IMR-90 (cell line): ENCODE results near the gene UBE3B. TPM values are rescaled to one million over a fixed set of nuclear protein-coding genes. Genes with fewer than 3 reads are reported as not detected.
A peak's percentile ranks its signal among the peaks of the same experiment; 100 is the strongest.

Experiments used
- ATAC-seq: fragments of 200-7000 bp; cut with Tn5 transposase; 2 replicates; pipeline ENCODE4 v1.9.1; 2020; ENCODE audit warnings: low read depth, mild to moderate bottlenecking, moderate library complexity
- BruUV-seq: library from RNA; stranded (reverse); fragments of 400-500 nt; replicated peaks from 2 replicates; lab custom pipeline; 2021; lab: Mats Ljungman, UMichigan
- CTCF ChIA-PET: fragments of 300-600 bp; formaldehyde crosslinking; extraction: SDS; loops from one replicate; lab custom pipeline; 2021; ENCODE audit warnings: antibody characterized with exemption; lab: Yijun Ruan, JAX
- POLR2A ChIA-PET: fragments of 300-600 bp; sonication (Branson Sonifier 250); formaldehyde crosslinking; loops from one replicate; lab custom pipeline; 2022; ENCODE audit warnings: antibody characterized with exemption; ENCODE audit not compliant: unreplicated experiment; lab: Charles Lee
- DNase-seq: peaks from one replicate; pipeline ENCODE4 v3.0.0; 2013
- H2AFZ ChIP-seq: replicated peaks from 2 replicates; pipeline ENCODE3; 2013; ENCODE audit warnings: low read length, mild to moderate bottlenecking; ENCODE audit not compliant: poor library complexity
- H2AK5ac ChIP-seq: 2 replicates; pipeline ENCODE4 v1.6.1; 2013; ENCODE audit warnings: low read depth, low read length, inconsistent platforms
- H2AK9ac ChIP-seq: replicated peaks from 2 replicates; pipeline ENCODE3; 2013; ENCODE audit warnings: mild to moderate bottlenecking, low read depth, low read length, moderate library complexity; ENCODE audit not compliant: poor library complexity
- H2BK120ac ChIP-seq: 2 replicates; pipeline ENCODE4 v1.6.1; 2013; ENCODE audit warnings: low read depth, low read length, inconsistent platforms
- H2BK15ac ChIP-seq: 3 replicates; pipeline ENCODE4 v1.6.1; 2013; ENCODE audit warnings: low read depth, low read length, inconsistent platforms
- H2BK20ac ChIP-seq: 2 replicates; pipeline ENCODE4 v1.6.1; 2013; ENCODE audit warnings: low read depth, mild to moderate bottlenecking, inconsistent platforms, low read length, moderate library complexity
- H2BK5ac ChIP-seq: 2 replicates; pipeline ENCODE4 v1.6.1; 2013; ENCODE audit warnings: mild to moderate bottlenecking, low read depth, low read length, inconsistent platforms; ENCODE audit not compliant: poor library complexity, severe bottlenecking
- H3K14ac ChIP-seq: replicated peaks from 2 replicates; pipeline ENCODE4 v1.6.1; 2013; ENCODE audit warnings: low read depth, low read length, inconsistent platforms
- H3K18ac ChIP-seq: 2 replicates; pipeline ENCODE4 v1.6.1; 2013; ENCODE audit warnings: low read depth, low read length, control low read depth
- H3K23ac ChIP-seq: 2 replicates; pipeline ENCODE4 v1.6.1; 2013; ENCODE audit warnings: low read depth, low read length, inconsistent platforms
- H3K27ac ChIP-seq: 2 replicates; pipeline ENCODE4 v1.5.1; 2013; ENCODE audit warnings: mild to moderate bottlenecking, control low read depth, low read length; ENCODE audit not compliant: insufficient read depth
- H3K27me3 ChIP-seq: 2 replicates; pipeline ENCODE4 v1.6.1; 2013; ENCODE audit warnings: low read length; ENCODE audit not compliant: control insufficient read depth, insufficient read depth
- H3K36me3 ChIP-seq: 2 replicates; pipeline ENCODE4 v1.6.1; 2013; ENCODE audit warnings: low read length, mixed read lengths; ENCODE audit not compliant: control insufficient read depth, insufficient read depth
- H3K4ac ChIP-seq: 2 replicates; pipeline ENCODE4 v1.6.1; 2013; ENCODE audit warnings: low read depth, low read length, inconsistent platforms
- H3K4me1 ChIP-seq: 2 replicates; pipeline ENCODE4 v1.6.1; 2013; ENCODE audit warnings: low read length, mixed read lengths; ENCODE audit not compliant: control insufficient read depth, insufficient read depth
- H3K4me2 ChIP-seq: 2 replicates; pipeline ENCODE4 v1.6.1; 2013; ENCODE audit warnings: low read depth, mild to moderate bottlenecking, control low read depth, low read length, moderate library complexity
- H3K4me3 ChIP-seq: 2 replicates; pipeline ENCODE4 v1.5.1; 2013; ENCODE audit warnings: low read depth, mild to moderate bottlenecking, control low read depth, low read length, moderate library complexity; ENCODE audit not compliant: insufficient read depth
- H3K56ac ChIP-seq: 2 replicates; pipeline ENCODE4 v1.6.1; 2013; ENCODE audit warnings: low read length, inconsistent platforms; ENCODE audit not compliant: insufficient read depth; ENCODE audit errors: extremely low read depth
- H3K79me1 ChIP-seq, 2 experiments: 2 replicates each; pipeline ENCODE4 v1.6.1; 2013; ENCODE audit warnings: low read length in 2 of 2, inconsistent platforms in 1 of 2, low read depth in 1 of 2
- H3K9ac ChIP-seq: 2 replicates; pipeline ENCODE4 v1.6.1; 2013; ENCODE audit warnings: low read depth, low read length, control low read depth
- H3K9me1 ChIP-seq: 2 replicates; pipeline ENCODE4 v1.6.1; 2013; ENCODE audit warnings: low read length, inconsistent platforms; ENCODE audit not compliant: insufficient read depth
- H3K9me3 ChIP-seq: 2 replicates; pipeline ENCODE4 v1.6.1; 2013; ENCODE audit warnings: low read length; ENCODE audit not compliant: control insufficient read depth, insufficient read depth
- H4K20me1 ChIP-seq: 2 replicates; pipeline ENCODE4 v1.6.1; 2013; ENCODE audit warnings: low read length, inconsistent platforms; ENCODE audit not compliant: insufficient read depth
- H4K5ac ChIP-seq: 2 replicates; pipeline ENCODE4 v1.6.1; 2013; ENCODE audit warnings: mild to moderate bottlenecking, low read depth, low read length, control low read depth
- H4K8ac ChIP-seq, 2 experiments: 2 replicates each; pipeline ENCODE4 v1.6.1; 2013; ENCODE audit warnings: low read depth in 2 of 2, low read length in 2 of 2, control low read depth in 1 of 2, inconsistent platforms in 1 of 2
- H4K91ac ChIP-seq: 2 replicates; pipeline ENCODE4 v1.6.1; 2013; ENCODE audit warnings: low read depth, low read length, inconsistent platforms; ENCODE audit not compliant: insufficient read depth
- BHLHE40 ChIP-seq: fragments of 150-350 bp; IDR thresholded peaks from 2 replicates; pipeline ENCODE4 v1.6.1; 2016; ENCODE audit warnings: mild to moderate bottlenecking, low read depth, low read length
- MAZ ChIP-seq: IDR thresholded peaks from 2 replicates; pipeline ENCODE4 v1.6.1; 2012; ENCODE audit warnings: low read depth, mild to moderate bottlenecking, low read length, improper control_type of control experiment, moderate library complexity, borderline replicate concordance
- MXI1 ChIP-seq: IDR thresholded peaks from 2 replicates; pipeline ENCODE4 v1.6.1; 2012; ENCODE audit warnings: low read depth, mild to moderate bottlenecking, low read length, moderate library complexity, borderline replicate concordance
- RCOR1 ChIP-seq: IDR thresholded peaks from 2 replicates; pipeline ENCODE4 v1.6.1; 2012; ENCODE audit warnings: mild to moderate bottlenecking, low read length, improper control_type of control experiment; ENCODE audit not compliant: insufficient replicate concordance
- WGBS, 2 experiments: methylation state at CpG; one replicate each; pipeline versions ENCODE4 v1.1.5 to v1.1.7; 2013; ENCODE audit warnings: missing lambda C conversion rate in 2 of 2; ENCODE audit not compliant: insufficient read length in 1 of 2; ENCODE audit errors: extremely low coverage in 2 of 2; 5-methylcytosine and 5-hydroxymethylcytosine counted together
- dilution Hi-C: fragments of 300-500 bp; cut with HindIII; formaldehyde crosslinking; loops from one replicate; pipeline ENCODE4 v1.14.3; 2018; ENCODE audit warnings: low sequenced_read_pairs; ENCODE audit not compliant: unreplicated experiment
- in situ Hi-C: fragments of 300-500 bp; cut with MboI; formaldehyde crosslinking; loops from 3 replicates; pipeline ENCODE4 v1.14.3; 2019; ENCODE audit warnings: low sequenced_read_pairs, inconsistent platforms, mixed read lengths
- intact Hi-C: fragments of 100-400 bp; cut with micrococcal nuclease; formaldehyde crosslinking; loops from 2 replicates; pipeline ENCODE4 v1.10.0; 2022
- polyA plus RNA-seq, 3 experiments: library from polyadenylated mRNA; depleted of rRNA; stranded (reverse); fragments of >200 nt; gene quantifications; 2 replicates each; pipeline ENCODE4 v1.2.3, GENCODE V29; 2012; ENCODE audit warnings: low replicate concordance in 1 of 3
- total RNA-seq: library from RNA; depleted of rRNA; stranded (reverse); fragments of >200 nt; gene quantifications from 2 replicates; pipeline ENCODE4 v1.2.3, GENCODE V29; 2012

UBE3B gene
- total and polyA plus RNA-seq, 2 of the 4 experiments (the other 2 are of a cell fraction), result 18.8 to 24.9 TPM

DNA sequence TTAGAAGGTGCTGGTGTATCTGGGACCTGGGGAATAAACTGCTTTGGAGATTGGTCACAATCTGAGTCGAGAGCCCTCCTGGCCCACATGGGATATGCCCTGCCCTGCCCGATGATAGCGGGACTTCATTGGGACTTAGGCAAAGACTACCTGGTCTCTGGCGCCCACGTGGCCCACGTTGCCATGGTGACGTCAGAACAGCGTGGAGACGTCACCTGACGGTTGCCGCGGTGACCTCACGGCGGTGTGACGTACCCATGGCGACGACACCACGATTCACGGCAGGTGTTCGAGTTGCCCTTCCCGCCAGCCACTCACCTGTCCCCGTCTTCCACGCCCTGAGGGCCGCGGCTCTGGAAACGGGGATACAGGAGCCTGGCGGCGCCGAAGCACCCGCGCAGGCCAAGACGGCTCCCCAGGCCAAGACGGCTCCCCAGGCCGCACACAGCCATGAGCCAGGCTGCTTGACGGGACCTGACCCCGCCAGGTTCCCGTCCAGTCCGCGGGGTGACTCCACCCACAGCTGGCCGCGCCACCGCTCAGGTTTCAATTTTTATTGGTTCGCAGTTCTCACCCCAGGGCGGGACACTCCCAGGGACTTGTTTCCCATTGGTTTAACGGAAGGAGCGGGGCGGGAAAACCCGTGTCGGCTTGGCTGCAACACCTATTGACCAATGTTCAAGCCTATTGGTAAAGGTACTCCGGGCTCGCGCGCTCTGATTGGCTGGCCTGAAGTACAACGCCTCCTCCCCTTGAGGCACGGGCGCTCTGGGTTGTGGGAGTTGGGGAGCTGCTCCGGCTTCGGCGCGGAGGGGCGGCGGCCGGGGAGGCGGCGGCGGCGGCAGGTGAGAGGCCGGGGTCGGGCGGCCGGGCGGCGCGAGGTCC lies 95.8 kb downstream of the UBE3B start, which contains the start of the genes MMAB and MVK (continued):
- TF ChIP-seq MAZ, result peak; percentile 47
- TF ChIP-seq BHLHE40, result peak; percentile 72; the same call in 1 of the 2 replicates
- TF ChIP-seq RCOR1, result no peak

- Histone ChIP-seq H3K14ac (peak overlapping the region; percentile 77), H4K20me1 (no peaks in the 10 kb centered on the region), H3K9me1 (peaks cover 5% of the 10 kb centered on the region), H3K9me3 (no peaks in the 10 kb centered on the region), H3K18ac (no peak overlapping the region), H2BK20ac (no peak overlapping the region), H2BK120ac (no peak overlapping the region), H3K4me3 (peak overlapping the region; percentile 73), H2AFZ (peak overlapping the region; percentile 96), H3K79me1 (peaks cover 3 to 16% of the 10 kb centered on the region in 2 experiments; a peak in 3 of 4 replicates), H4K8ac (peak overlapping the region in 1 of 2 experiments; percentile 41; a peak in 1 of 4 replicates), H3K4me2 (peak overlapping the region; percentile 87), H3K56ac (no peak overlapping the region), H4K91ac (no peak overlapping the region), H2AK5ac (no peak overlapping the region), H3K9ac (peak overlapping the region; percentile 68), H3K36me3 (peaks cover 8% of the 10 kb centered on the region), H2AK9ac (peak overlapping the region; percentile 6), H3K27ac (no peak overlapping the region), H3K4ac (peak overlapping the region; percentile 23; the same call in 1 of the 2 replicates), H4K5ac (no peak overlapping the region), H3K27me3 (no peaks in the 10 kb centered on the region), H3K23ac (peak overlapping the region; percentile 62; the same call in 1 of the 2 replicates), H3K4me1 (peaks cover 2% of the 10 kb centered on the region; the same call in 1 of the 2 replicates), H2BK5ac (no peak overlapping the region), H2BK15ac (no peak overlapping the region)
- TF ChIP-seq MXI1, result no peak
- no peak for TF ChIP-seq BHLHE40
- dilution Hi-C loops (no loop called here), in situ Hi-C loops (no loop called here), intact Hi-C loops (loop anchor here (1.0 kb wide), 2 partner anchors 56 to 146 kb away; no protein-coding TSS in a partner anchor)
- WGBS, 2 experiments, result 20% methylated on average over 1 of the region's 13 CpGs; no CpG with 5 or more reads in 1 of the 2 experiments
- BruUV-seq, result no TSS peak
- ChIA-PET CTCF (interaction anchor here (0.7 to 1.3 kb wide), 4 partner anchors 23 to 201 kb away, joined by 3 to 5 read pairs (median 4); no protein-coding TSS in a partner anchor), POLR2A (no interaction called here)
- DNase-seq, result no peak
- ATAC-seq, result no peak
Measured at GRCh38 chr12:109573914-109574244, 96.4 kb downstream of the UBE3B start.
